Measurements from ENCODE around the gene CCDC89. TPM values are rescaled to one million over a fixed set of nuclear protein-coding genes. Genes with fewer than 3 reads are reported as not detected.

Gene CCDC89
- total RNA-seq (not detected in 2 replicates), polyA plus RNA-seq (not detected in 2 replicates), polyA minus RNA-seq (not detected in 2 replicates)
- total RNA-seq (2013): 0.05 TPM

- peaks cover 0 to 4% of the 10 kb centered on the region in 2 donors for H3K4me1 ChIP-seq (ENCODE audit: control insufficient read depth in 2 of 2, insufficient read depth in 2 of 2, low read length in 2 of 2)
- POLR2A ChIA-PET: no interaction called here
- H3K4me3 Mint-ChIP-seq: no peak within 1 kb of the TSS
- intact Hi-C loops (cut with micrococcal nuclease): no loop called here
- H3K27ac ChIP-seq (ENCODE audit: low read length in 2 of 2): no peak within 1 kb of the TSS
- H3K9me3 ChIP-seq (ENCODE audit: control extremely low read depth in 1 of 3, control insufficient read depth in 2 of 3, insufficient read depth in 1 of 3, low read length in 2 of 3): no peaks in the 10 kb centered on the region
- no peaks in the 10 kb centered on the region for H3K9me3 Mint-ChIP-seq (ENCODE audit: insufficient read depth)
- no peak within 1 kb of the TSS for H3K27ac Mint-ChIP-seq
- DNase-seq (no peak), ATAC-seq (ENCODE audit: low read depth) (no peak)
- no peak within 1 kb of the TSS for H2AFZ ChIP-seq (ENCODE audit: insufficient read depth, low read depth, low read length, poor library complexity, severe bottlenecking)
- no peak within 1 kb of the TSS for H3K4me2 ChIP-seq (replicated peaks; ENCODE audit: low read depth, low read length, poor library complexity, severe bottlenecking)
- no peaks in the 10 kb centered on the region for H4K20me1 ChIP-seq (ENCODE audit: control insufficient read depth, insufficient read depth, low read length, poor library complexity, severe bottlenecking)
- CTCF ChIA-PET: interaction anchor here (0.9 kb wide), 1 partner anchor 11 kb away, joined by 3 read pairs; no protein-coding TSS in a partner anchor
- H3K27me3 ChIP-seq (replicated peaks in 1 of 4; ENCODE audit: control extremely low read depth in 1 of 4, control insufficient read depth in 3 of 4, insufficient read depth in 4 of 4, low read length in 3 of 4): peaks cover 0 to 4% (median 0%) of the 10 kb centered on the region in 4 experiments
- no peak for TF ChIP-seq EZH2 (IDR thresholded peaks at IDR 0.05; ENCODE audit: borderline replicate concordance, insufficient read depth, low read depth, low read length, poor library complexity, severe bottlenecking)
- H3K4me1 Mint-ChIP-seq: peaks cover 17% of the 10 kb centered on the region
- peaks cover 3% of the 10 kb centered on the region for H3K27me3 Mint-ChIP-seq
- no peak within 1 kb of the TSS for H3K9ac ChIP-seq (ENCODE audit: low read length)
- 95% methylated on average over 10 of the region's 13 CpGs for WGBS (ENCODE audit: insufficient coverage)
- no peak within 1 kb of the TSS for H3K4me3 ChIP-seq (ENCODE audit: control extremely low read depth in 1 of 5, extremely low read depth in 1 of 5, insufficient read depth in 1 of 5, low read depth in 2 of 5, low read length in 4 of 5)
- peaks cover 3% of the 10 kb centered on the region for H3K79me2 ChIP-seq (ENCODE audit: control insufficient read depth, insufficient read depth, low read length)
- H3K36me3 ChIP-seq (replicated peaks in 1 of 2; ENCODE audit: control extremely low read depth in 1 of 2, control insufficient read depth in 1 of 2, extremely low read depth in 1 of 2, insufficient read depth in 2 of 2, low read length in 1 of 2): no peaks in the 10 kb centered on the region
Observed at GRCh38 chr11:85685820-85686459, at the start of gene CCDC89. Gene CCDC89, minus strand, starts transcription at chr11:85686195. Its CDS starts 65 bp downstream, at chr11:85686130.

- Histone ChIP-seq H3K4me1 (ENCODE audit: control insufficient read depth in 2 of 2, insufficient read depth in 2 of 2, low read length in 2 of 2) (peaks cover 0 to 2% of the 10 kb centered on the region in 2 donors), H3K4me3 (ENCODE audit: control extremely low read depth in 1 of 5, extremely low read depth in 1 of 5, insufficient read depth in 1 of 5, low read depth in 2 of 5, low read length in 4 of 5) (no peak overlapping the region), H3K4me2 (replicated peaks; ENCODE audit: low read depth, low read length, poor library complexity, severe bottlenecking) (no peak overlapping the region), H3K9ac (ENCODE audit: low read length) (no peak overlapping the region), H2AFZ (ENCODE audit: insufficient read depth, low read depth, low read length, poor library complexity, severe bottlenecking) (no peak overlapping the region), H3K36me3 (replicated peaks in 1 of 2; ENCODE audit: control extremely low read depth in 1 of 2, control insufficient read depth in 1 of 2, extremely low read depth in 1 of 2, insufficient read depth in 2 of 2, low read length in 1 of 2) (no peaks in the 10 kb centered on the region), H3K79me2 (ENCODE audit: control insufficient read depth, insufficient read depth, low read length) (no peaks in the 10 kb centered on the region), H3K27ac (ENCODE audit: low read length in 2 of 2) (no peak overlapping the region), H3K27me3 (replicated peaks in 1 of 4; ENCODE audit: control extremely low read depth in 1 of 4, control insufficient read depth in 3 of 4, insufficient read depth in 4 of 4, low read length in 3 of 4) (no peaks in the 10 kb centered on the region), H4K20me1 (ENCODE audit: control insufficient read depth, insufficient read depth, low read length, poor library complexity, severe bottlenecking) (no peaks in the 10 kb centered on the region), H3K9me3 (ENCODE audit: control extremely low read depth in 1 of 3, control insufficient read depth in 2 of 3, insufficient read depth in 1 of 3, low read length in 2 of 3) (no peaks in the 10 kb centered on the region)
- H3K4me1 Mint-ChIP-seq: no peaks in the 10 kb centered on the region
- DNase-seq: no peak
- no peak overlapping the region for H3K27ac Mint-ChIP-seq
- ATAC-seq (ENCODE audit: low read depth): no peak
- TF ChIP-seq CTCF (IDR thresholded peaks at IDR 0.05) (no peak), EZH2 (IDR thresholded peaks at IDR 0.05; ENCODE audit: borderline replicate concordance, insufficient read depth, low read depth, low read length, poor library complexity, severe bottlenecking) (no peak)
- ChIA-PET CTCF (no interaction called here), POLR2A (no interaction called here)
- intact Hi-C loops (cut with micrococcal nuclease): no loop called here
- H3K27me3 Mint-ChIP-seq: peaks cover 3% of the 10 kb centered on the region
- H3K9me3 Mint-ChIP-seq (ENCODE audit: insufficient read depth): no peaks in the 10 kb centered on the region
- no peak overlapping the region for H3K4me3 Mint-ChIP-seq
Observed at GRCh38 chr11:85732965-85733364, 47.0 kb upstream of the CCDC89 start.
